ENCODE data around the gene CBLB. TPM values are rescaled to one million over a fixed set of nuclear protein-coding genes. Genes with fewer than 3 reads are reported as not detected.

The CBLB gene
- total and polyA plus RNA-seq, 9 donors, result 14.8 to 133 (median 40.5) TPM

GRCh38 chr3:105867712-105868430 is 941 bp downstream of the CBLB start:
- H3K27ac ChIP-seq, result peak overlapping the region; percentile 72 to 95
- 0 to 1% (median 0%) methylated on average over 16 of the region's 16 CpGs for WGBS, 3 donors
- DNase-seq, result no peak
- intact Hi-C loops (cut with DNase I), result loop anchor here in 1 of 4 donors (2.0 kb wide), 1 partner anchor 39 kb away; no protein-coding TSS in a partner anchor
- peak overlapping the region; percentile 92 for H3K4me3 ChIP-seq
- no peak for TF ChIP-seq POLR2A (IDR thresholded peaks at IDR 0.05)
- H3K4me1 ChIP-seq (ENCODE audit: insufficient read depth), result peaks cover 4% of the 10 kb centered on the region
- H3K36me3 ChIP-seq, result no peaks in the 10 kb centered on the region
- no peaks in the 10 kb centered on the region for H3K9me3 ChIP-seq
- H3K27me3 ChIP-seq, result no peaks in the 10 kb centered on the region

GRCh38 chr3:105866656-105867653 is 1.9 kb downstream of the CBLB start:
- WGBS, 3 donors, result 13 to 33% (median 24%) methylated on average over 9 of the region's 9 CpGs
- Histone ChIP-seq H3K9me3 (no peaks in the 10 kb centered on the region), H3K36me3 (no peaks in the 10 kb centered on the region), H3K27ac (no peak overlapping the region), H3K4me1 (ENCODE audit: insufficient read depth) (peaks cover 7% of the 10 kb centered on the region), H3K4me3 (peak overlapping the region; percentile 92), H3K27me3 (no peaks in the 10 kb centered on the region)
- intact Hi-C loops (cut with DNase I), result no loop called here
- no peak for TF ChIP-seq POLR2A (IDR thresholded peaks at IDR 0.05)
- TF ChIP-seq CTCF (IDR thresholded peaks at IDR 0.05), result no peak
- no peak for TF ChIP-seq EP300 (IDR thresholded peaks at IDR 0.05)
- peak in 1 of 5 donors; percentile 36 for DNase-seq

- H3K27ac ChIP-seq, result no peak overlapping the region
- no peaks in the 10 kb centered on the region for H3K27me3 ChIP-seq
- TF ChIP-seq POLR2A (IDR thresholded peaks at IDR 0.05) (no peak), CTCF (IDR thresholded peaks at IDR 0.05) (no peak), EP300 (IDR thresholded peaks at IDR 0.05) (no peak)
- 78 to 92% (median 88%) methylated on average over 1 of the region's 1 CpG for WGBS, 3 donors
- intact Hi-C loops (cut with DNase I), result no loop called here
- H3K4me1 ChIP-seq (ENCODE audit: insufficient read depth), result peaks cover 7% of the 10 kb centered on the region
- H3K9me3 ChIP-seq, result no peaks in the 10 kb centered on the region
- H3K36me3 ChIP-seq, result no peaks in the 10 kb centered on the region
- no peak for DNase-seq
- H3K4me3 ChIP-seq, result peak overlapping the region; percentile 92
Measured at GRCh38 chr3:105865867-105866350, 2.9 kb downstream of the CBLB start.

GRCh38 chr3:105865016-105865623 is 3.7 kb downstream of the CBLB start:
- H3K27ac ChIP-seq, result no peak overlapping the region
- WGBS, 3 donors, result 87 to 90% (median 89%) methylated on average over 1 of the region's 1 CpG

More at GRCh38 chr3:105865016-105865623, 3.7 kb downstream of the CBLB start:
- no peaks in the 10 kb centered on the region for H3K36me3 ChIP-seq
- DNase-seq, result no peak
- no peaks in the 10 kb centered on the region for H3K27me3 ChIP-seq
- intact Hi-C loops (cut with DNase I), result no loop called here
- TF ChIP-seq POLR2A (IDR thresholded peaks at IDR 0.05) (no peak), EP300 (IDR thresholded peaks at IDR 0.05) (no peak), CTCF (IDR thresholded peaks at IDR 0.05) (no peak)
- H3K4me1 ChIP-seq (ENCODE audit: insufficient read depth), result peaks cover 7% of the 10 kb centered on the region
- no peak overlapping the region for H3K4me3 ChIP-seq
- H3K9me3 ChIP-seq, result no peaks in the 10 kb centered on the region

Data from ovary (tissue), 9 donors.